IMR-90 (cell line): ENCODE data around the gene HOXC6. TPM values are rescaled to one million over a fixed set of nuclear protein-coding genes. Genes with fewer than 3 reads are reported as not detected.

Experiments
- ATAC-seq: fragments of 200-7000 bp; cut with Tn5 transposase; 2 replicates; pipeline ENCODE4 v1.9.1; 2020; ENCODE audit warnings: low read depth, mild to moderate bottlenecking, moderate library complexity
- BruUV-seq: library from RNA; stranded (reverse); fragments of 400-500 nt; replicated peaks from 2 replicates; lab custom pipeline; 2021; lab: Mats Ljungman, UMichigan
- CTCF ChIA-PET: fragments of 300-600 bp; formaldehyde crosslinking; extraction: SDS; loops from one replicate; lab custom pipeline; 2021; ENCODE audit warnings: antibody characterized with exemption; lab: Yijun Ruan, JAX
- POLR2A ChIA-PET: fragments of 300-600 bp; sonication (Branson Sonifier 250); formaldehyde crosslinking; loops from one replicate; lab custom pipeline; 2022; ENCODE audit warnings: antibody characterized with exemption; ENCODE audit not compliant: unreplicated experiment; lab: Charles Lee
- DNase-seq: peaks from one replicate; pipeline ENCODE4 v3.0.0; 2013
- H2AFZ ChIP-seq: replicated peaks from 2 replicates; pipeline ENCODE3; 2013; ENCODE audit warnings: low read length, mild to moderate bottlenecking; ENCODE audit not compliant: poor library complexity
- H2AK5ac ChIP-seq: 2 replicates; pipeline ENCODE4 v1.6.1; 2013; ENCODE audit warnings: low read depth, low read length, inconsistent platforms
- H2AK9ac ChIP-seq: replicated peaks from 2 replicates; pipeline ENCODE3; 2013; ENCODE audit warnings: mild to moderate bottlenecking, low read depth, low read length, moderate library complexity; ENCODE audit not compliant: poor library complexity
- H2BK120ac ChIP-seq: 2 replicates; pipeline ENCODE4 v1.6.1; 2013; ENCODE audit warnings: low read depth, low read length, inconsistent platforms
- H2BK15ac ChIP-seq: 3 replicates; pipeline ENCODE4 v1.6.1; 2013; ENCODE audit warnings: low read depth, low read length, inconsistent platforms
- H2BK20ac ChIP-seq: 2 replicates; pipeline ENCODE4 v1.6.1; 2013; ENCODE audit warnings: low read depth, mild to moderate bottlenecking, inconsistent platforms, low read length, moderate library complexity
- H2BK5ac ChIP-seq: 2 replicates; pipeline ENCODE4 v1.6.1; 2013; ENCODE audit warnings: mild to moderate bottlenecking, low read depth, low read length, inconsistent platforms; ENCODE audit not compliant: poor library complexity, severe bottlenecking
- H3K14ac ChIP-seq: replicated peaks from 2 replicates; pipeline ENCODE4 v1.6.1; 2013; ENCODE audit warnings: low read depth, low read length, inconsistent platforms
- H3K18ac ChIP-seq: 2 replicates; pipeline ENCODE4 v1.6.1; 2013; ENCODE audit warnings: low read depth, low read length, control low read depth
- H3K23ac ChIP-seq: 2 replicates; pipeline ENCODE4 v1.6.1; 2013; ENCODE audit warnings: low read depth, low read length, inconsistent platforms
- H3K27ac ChIP-seq: 2 replicates; pipeline ENCODE4 v1.5.1; 2013; ENCODE audit warnings: mild to moderate bottlenecking, control low read depth, low read length; ENCODE audit not compliant: insufficient read depth
- H3K27me3 ChIP-seq: 2 replicates; pipeline ENCODE4 v1.6.1; 2013; ENCODE audit warnings: low read length; ENCODE audit not compliant: control insufficient read depth, insufficient read depth
- H3K36me3 ChIP-seq: 2 replicates; pipeline ENCODE4 v1.6.1; 2013; ENCODE audit warnings: low read length, mixed read lengths; ENCODE audit not compliant: control insufficient read depth, insufficient read depth
- H3K4ac ChIP-seq: 2 replicates; pipeline ENCODE4 v1.6.1; 2013; ENCODE audit warnings: low read depth, low read length, inconsistent platforms
- H3K4me1 ChIP-seq: 2 replicates; pipeline ENCODE4 v1.6.1; 2013; ENCODE audit warnings: low read length, mixed read lengths; ENCODE audit not compliant: control insufficient read depth, insufficient read depth
- H3K4me2 ChIP-seq: 2 replicates; pipeline ENCODE4 v1.6.1; 2013; ENCODE audit warnings: low read depth, mild to moderate bottlenecking, control low read depth, low read length, moderate library complexity
- H3K4me3 ChIP-seq: 2 replicates; pipeline ENCODE4 v1.5.1; 2013; ENCODE audit warnings: low read depth, mild to moderate bottlenecking, control low read depth, low read length, moderate library complexity; ENCODE audit not compliant: insufficient read depth
- H3K56ac ChIP-seq: 2 replicates; pipeline ENCODE4 v1.6.1; 2013; ENCODE audit warnings: low read length, inconsistent platforms; ENCODE audit not compliant: insufficient read depth; ENCODE audit errors: extremely low read depth
- H3K79me1 ChIP-seq, 2 experiments: 2 replicates each; pipeline ENCODE4 v1.6.1; 2013; ENCODE audit warnings: low read length in 2 of 2, inconsistent platforms in 1 of 2, low read depth in 1 of 2
- H3K9ac ChIP-seq: 2 replicates; pipeline ENCODE4 v1.6.1; 2013; ENCODE audit warnings: low read depth, low read length, control low read depth
- H3K9me1 ChIP-seq: 2 replicates; pipeline ENCODE4 v1.6.1; 2013; ENCODE audit warnings: low read length, inconsistent platforms; ENCODE audit not compliant: insufficient read depth
- H3K9me3 ChIP-seq: 2 replicates; pipeline ENCODE4 v1.6.1; 2013; ENCODE audit warnings: low read length; ENCODE audit not compliant: control insufficient read depth, insufficient read depth
- H4K20me1 ChIP-seq: 2 replicates; pipeline ENCODE4 v1.6.1; 2013; ENCODE audit warnings: low read length, inconsistent platforms; ENCODE audit not compliant: insufficient read depth
- H4K5ac ChIP-seq: 2 replicates; pipeline ENCODE4 v1.6.1; 2013; ENCODE audit warnings: mild to moderate bottlenecking, low read depth, low read length, control low read depth
- H4K8ac ChIP-seq, 2 experiments: 2 replicates each; pipeline ENCODE4 v1.6.1; 2013; ENCODE audit warnings: low read depth in 2 of 2, low read length in 2 of 2, control low read depth in 1 of 2, inconsistent platforms in 1 of 2
- H4K91ac ChIP-seq: 2 replicates; pipeline ENCODE4 v1.6.1; 2013; ENCODE audit warnings: low read depth, low read length, inconsistent platforms; ENCODE audit not compliant: insufficient read depth
- BHLHE40 ChIP-seq: fragments of 150-350 bp; IDR thresholded peaks from 2 replicates; pipeline ENCODE4 v1.6.1; 2016; ENCODE audit warnings: mild to moderate bottlenecking, low read depth, low read length
- CHD1 ChIP-seq: IDR thresholded peaks from 2 replicates; pipeline ENCODE4 v1.6.1; 2012; ENCODE audit warnings: low read depth, low read length, improper control_type of control experiment
- FOS ChIP-seq: fragments of 150-350 bp; IDR thresholded peaks from 2 replicates; pipeline ENCODE4 v1.6.1; 2016; ENCODE audit warnings: low read depth, low read length
- MAFK ChIP-seq: IDR thresholded peaks from 2 replicates; pipeline ENCODE4 v1.6.1; 2012; ENCODE audit warnings: low read depth, low read length, improper control_type of control experiment
- MAZ ChIP-seq: IDR thresholded peaks from 2 replicates; pipeline ENCODE4 v1.6.1; 2012; ENCODE audit warnings: low read depth, mild to moderate bottlenecking, low read length, improper control_type of control experiment, moderate library complexity, borderline replicate concordance
- MXI1 ChIP-seq: IDR thresholded peaks from 2 replicates; pipeline ENCODE4 v1.6.1; 2012; ENCODE audit warnings: low read depth, mild to moderate bottlenecking, low read length, moderate library complexity, borderline replicate concordance
- NFE2L2 ChIP-seq: fragments of 150-350 bp; IDR thresholded peaks from 2 replicates; pipeline ENCODE4 v1.6.1; 2016; ENCODE audit warnings: low read depth, mild to moderate bottlenecking, low read length
- POLR2A ChIP-seq: IDR thresholded peaks from 2 replicates; pipeline ENCODE4 v1.6.1; 2012; ENCODE audit warnings: mild to moderate bottlenecking, low read depth, low read length
- RAD21 ChIP-seq: IDR thresholded peaks from 2 replicates; pipeline ENCODE4 v1.6.1; 2012; ENCODE audit warnings: low read length, improper control_type of control experiment
- RCOR1 ChIP-seq: IDR thresholded peaks from 2 replicates; pipeline ENCODE4 v1.6.1; 2012; ENCODE audit warnings: mild to moderate bottlenecking, low read length, improper control_type of control experiment; ENCODE audit not compliant: insufficient replicate concordance
- RFX5 ChIP-seq: IDR thresholded peaks from 2 replicates; pipeline ENCODE4 v1.8.0; 2012; ENCODE audit warnings: low read depth, mild to moderate bottlenecking, low read length, moderate library complexity
- SMC3 ChIP-seq: fragments of 150-350 bp; IDR thresholded peaks from 2 replicates; pipeline ENCODE4 v1.6.1; 2016; ENCODE audit warnings: low read depth, mild to moderate bottlenecking, antibody characterized with exemption, low read length, moderate library complexity
- WGBS, 2 experiments: methylation state at CpG; one replicate each; pipeline versions ENCODE4 v1.1.5 to v1.1.7; 2013; ENCODE audit warnings: missing lambda C conversion rate in 2 of 2; ENCODE audit not compliant: insufficient read length in 1 of 2; ENCODE audit errors: extremely low coverage in 2 of 2; 5-methylcytosine and 5-hydroxymethylcytosine counted together
- dilution Hi-C: fragments of 300-500 bp; cut with HindIII; formaldehyde crosslinking; loops from one replicate; pipeline ENCODE4 v1.14.3; 2018; ENCODE audit warnings: low sequenced_read_pairs; ENCODE audit not compliant: unreplicated experiment
- in situ Hi-C: fragments of 300-500 bp; cut with MboI; formaldehyde crosslinking; loops from 3 replicates; pipeline ENCODE4 v1.14.3; 2019; ENCODE audit warnings: low sequenced_read_pairs, inconsistent platforms, mixed read lengths
- intact Hi-C: fragments of 100-400 bp; cut with micrococcal nuclease; formaldehyde crosslinking; loops from 2 replicates; pipeline ENCODE4 v1.10.0; 2022
- polyA plus RNA-seq, 3 experiments: library from polyadenylated mRNA; depleted of rRNA; stranded (reverse); fragments of >200 nt; gene quantifications; 2 replicates each; pipeline ENCODE4 v1.2.3, GENCODE V29; 2012; ENCODE audit warnings: low replicate concordance in 1 of 3
- total RNA-seq: library from RNA; depleted of rRNA; stranded (reverse); fragments of >200 nt; gene quantifications from 2 replicates; pipeline ENCODE4 v1.2.3, GENCODE V29; 2012
- TF ChIP-seq, protein P1 (sequence below): conservative IDR thresholded peaks from 2 replicates; pipeline ENCODE4 v1.5.1; 2012; ENCODE audit warnings: mild to moderate bottlenecking, low read depth, low read length, improper control_type of control experiment
- TF ChIP-seq, protein P2 (sequence below): fragments of 150-350 bp; IDR thresholded peaks from 2 replicates; pipeline ENCODE4 v1.6.1; 2016; ENCODE audit warnings: low read depth, mild to moderate bottlenecking, low read length, moderate library complexity, borderline replicate concordance
- TF ChIP-seq, protein P3 (sequence below): fragments of 150-350 bp; IDR thresholded peaks from 2 replicates; pipeline ENCODE4 v1.6.1; 2017; ENCODE audit warnings: mild to moderate bottlenecking, antibody characterized with exemption, low read length, low read depth

The HOXC6 gene
- total and polyA plus RNA-seq, 2 of the 4 experiments (the other 2 are of a cell fraction), result 1.1 TPM; not detected in 1

DNA sequence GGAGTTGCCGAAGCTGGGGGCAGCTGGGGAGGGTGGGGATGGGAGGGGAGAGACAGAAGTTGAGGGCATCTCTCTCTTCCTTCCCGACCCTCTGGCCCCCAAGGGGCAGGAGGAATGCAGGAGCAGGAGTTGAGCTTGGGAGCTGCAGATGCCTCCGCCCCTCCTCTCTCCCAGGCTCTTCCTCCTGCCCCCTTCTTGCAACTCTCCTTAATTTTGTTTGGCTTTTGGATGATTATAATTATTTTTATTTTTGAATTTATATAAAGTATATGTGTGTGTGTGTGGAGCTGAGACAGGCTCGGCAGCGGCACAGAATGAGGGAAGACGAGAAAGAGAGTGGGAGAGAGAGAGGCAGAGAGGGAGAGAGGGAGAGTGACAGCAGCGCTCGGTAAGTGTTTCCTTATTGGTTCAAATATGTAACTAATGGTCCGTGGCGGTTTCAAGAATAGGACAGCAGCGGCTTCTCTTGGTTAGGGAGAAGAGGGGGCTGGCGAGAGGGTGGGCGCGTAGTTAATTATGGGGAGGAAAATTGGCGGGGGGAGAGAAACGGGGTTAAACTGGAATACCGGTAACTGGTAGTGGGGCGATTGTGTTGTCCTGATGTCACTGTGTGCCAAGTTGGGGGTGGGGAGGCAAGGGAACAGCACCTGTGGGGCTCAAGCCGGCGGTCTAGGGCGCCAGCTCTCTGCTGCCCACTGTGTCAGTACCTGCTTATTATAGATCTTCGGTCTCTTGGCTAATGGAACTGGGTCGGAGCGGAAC, 11.0 kb upstream of the HOXC6 start:
- dilution Hi-C loops, result no loop called here
- peaks cover 4% of the 10 kb centered on the region for H3K9me3 ChIP-seq
- H3K4me2 ChIP-seq, result peak overlapping the region; percentile 87
- no peaks in the 10 kb centered on the region for H3K36me3 ChIP-seq
- H3K27me3 ChIP-seq, result peaks cover 89% of the 10 kb centered on the region
- DNase-seq (no peak), ATAC-seq (peak; percentile 50)
- H3K56ac ChIP-seq, result no peak overlapping the region
- peak overlapping the region; percentile 81 for H2AFZ ChIP-seq
- H2BK20ac ChIP-seq, result no peak overlapping the region
- POLR2A ChIA-PET, result no interaction called here
- 0% methylated on average over 7 of the region's 24 CpGs; no CpG with 5 or more reads in 1 of the 2 experiments for WGBS, 2 experiments
- no peaks in the 10 kb centered on the region for H3K4me1 ChIP-seq
- no TSS peak for BruUV-seq
- H3K79me1 ChIP-seq, result no peaks in the 10 kb centered on the region
- no peak overlapping the region for H3K23ac ChIP-seq
- no peak overlapping the region for H3K4ac ChIP-seq
- in situ Hi-C loops, result no loop called here
- no peak overlapping the region for H2AK5ac ChIP-seq
- no peak overlapping the region for H2BK5ac ChIP-seq
- H3K4me3 ChIP-seq, result peak overlapping the region; percentile 7; the same call in 1 of the 2 replicates
- H4K8ac ChIP-seq, result no peak overlapping the region
- H3K9me1 ChIP-seq, result no peaks in the 10 kb centered on the region
- no peak overlapping the region for H3K18ac ChIP-seq
- intact Hi-C loops, result no loop called here
- H2AK9ac ChIP-seq, result no peak overlapping the region
- H4K91ac ChIP-seq, result no peak overlapping the region
- H2BK15ac ChIP-seq, result no peak overlapping the region
- no peak overlapping the region for H3K9ac ChIP-seq
- no peak overlapping the region for H2BK120ac ChIP-seq
- no peaks in the 10 kb centered on the region for H4K20me1 ChIP-seq
- CTCF ChIA-PET, result interaction anchor here (0.8 to 1.0 kb wide), 3 partner anchors 13 to 184 kb away, joined by 3 to 4 read pairs (median 3); no protein-coding TSS in a partner anchor
- H3K27ac ChIP-seq, result no peak overlapping the region
- no peak overlapping the region for H4K5ac ChIP-seq
- H3K14ac ChIP-seq, result no peak overlapping the region
- TF ChIP-seq BHLHE40, result no peak
- no peak for TF ChIP-seq RCOR1
- TF ChIP-seq MAFK, result no peak
- TF ChIP-seq, protein P1, sequence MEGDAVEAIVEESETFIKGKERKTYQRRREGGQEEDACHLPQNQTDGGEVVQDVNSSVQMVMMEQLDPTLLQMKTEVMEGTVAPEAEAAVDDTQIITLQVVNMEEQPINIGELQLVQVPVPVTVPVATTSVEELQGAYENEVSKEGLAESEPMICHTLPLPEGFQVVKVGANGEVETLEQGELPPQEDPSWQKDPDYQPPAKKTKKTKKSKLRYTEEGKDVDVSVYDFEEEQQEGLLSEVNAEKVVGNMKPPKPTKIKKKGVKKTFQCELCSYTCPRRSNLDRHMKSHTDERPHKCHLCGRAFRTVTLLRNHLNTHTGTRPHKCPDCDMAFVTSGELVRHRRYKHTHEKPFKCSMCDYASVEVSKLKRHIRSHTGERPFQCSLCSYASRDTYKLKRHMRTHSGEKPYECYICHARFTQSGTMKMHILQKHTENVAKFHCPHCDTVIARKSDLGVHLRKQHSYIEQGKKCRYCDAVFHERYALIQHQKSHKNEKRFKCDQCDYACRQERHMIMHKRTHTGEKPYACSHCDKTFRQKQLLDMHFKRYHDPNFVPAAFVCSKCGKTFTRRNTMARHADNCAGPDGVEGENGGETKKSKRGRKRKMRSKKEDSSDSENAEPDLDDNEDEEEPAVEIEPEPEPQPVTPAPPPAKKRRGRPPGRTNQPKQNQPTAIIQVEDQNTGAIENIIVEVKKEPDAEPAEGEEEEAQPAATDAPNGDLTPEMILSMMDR, result no peak
- TF ChIP-seq RFX5, result no peak
- no peak for TF ChIP-seq MXI1
- TF ChIP-seq CHD1, result no peak
- TF ChIP-seq SMC3, result no peak
- no peak for TF ChIP-seq NFE2L2
- no peak for TF ChIP-seq RAD21
- no peak for TF ChIP-seq FOS
- TF ChIP-seq MAZ, result no peak
- TF ChIP-seq POLR2A, result no peak
- TF ChIP-seq, protein P2, sequence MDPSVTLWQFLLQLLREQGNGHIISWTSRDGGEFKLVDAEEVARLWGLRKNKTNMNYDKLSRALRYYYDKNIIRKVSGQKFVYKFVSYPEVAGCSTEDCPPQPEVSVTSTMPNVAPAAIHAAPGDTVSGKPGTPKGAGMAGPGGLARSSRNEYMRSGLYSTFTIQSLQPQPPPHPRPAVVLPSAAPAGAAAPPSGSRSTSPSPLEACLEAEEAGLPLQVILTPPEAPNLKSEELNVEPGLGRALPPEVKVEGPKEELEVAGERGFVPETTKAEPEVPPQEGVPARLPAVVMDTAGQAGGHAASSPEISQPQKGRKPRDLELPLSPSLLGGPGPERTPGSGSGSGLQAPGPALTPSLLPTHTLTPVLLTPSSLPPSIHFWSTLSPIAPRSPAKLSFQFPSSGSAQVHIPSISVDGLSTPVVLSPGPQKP, result no peak
- TF ChIP-seq, protein P3, sequence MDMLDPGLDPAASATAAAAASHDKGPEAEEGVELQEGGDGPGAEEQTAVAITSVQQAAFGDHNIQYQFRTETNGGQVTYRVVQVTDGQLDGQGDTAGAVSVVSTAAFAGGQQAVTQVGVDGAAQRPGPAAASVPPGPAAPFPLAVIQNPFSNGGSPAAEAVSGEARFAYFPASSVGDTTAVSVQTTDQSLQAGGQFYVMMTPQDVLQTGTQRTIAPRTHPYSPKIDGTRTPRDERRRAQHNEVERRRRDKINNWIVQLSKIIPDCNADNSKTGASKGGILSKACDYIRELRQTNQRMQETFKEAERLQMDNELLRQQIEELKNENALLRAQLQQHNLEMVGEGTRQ, result no peak
